Measurements from ENCODE around the gene DRC1.

The DRC1 gene

DNA sequence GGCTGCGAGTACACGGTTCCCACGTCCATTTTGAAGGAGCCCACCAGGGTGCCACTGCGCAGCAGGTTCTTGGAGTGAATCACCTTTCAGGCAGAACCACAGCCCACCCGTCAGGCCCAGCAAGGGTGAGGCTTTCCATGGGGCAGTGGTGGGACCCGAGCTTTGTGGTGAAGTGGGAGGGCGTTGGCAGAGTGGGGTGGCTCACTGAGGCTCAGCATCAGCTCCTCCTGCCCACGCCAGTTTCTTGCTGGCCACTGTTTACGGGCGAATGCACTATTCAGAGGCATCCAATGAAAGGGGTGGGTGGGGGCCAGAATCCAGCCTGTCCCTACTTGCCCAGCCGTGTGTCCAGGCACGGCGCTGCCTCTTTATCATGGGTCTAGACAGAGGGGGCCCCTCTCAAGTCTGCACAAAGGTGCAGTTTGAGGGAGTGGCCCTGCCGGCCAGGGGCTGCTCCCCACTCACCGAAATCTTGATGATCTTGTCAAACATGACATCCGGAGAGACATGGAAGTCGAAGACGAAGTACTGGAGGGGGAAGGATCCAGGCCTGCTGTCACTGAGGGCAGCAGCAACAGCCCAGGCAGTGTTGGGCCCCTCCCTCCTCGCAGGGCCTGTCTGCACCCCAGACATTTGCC, 87.6 kb downstream of the DRC1 start:
- DNase-seq (ENCODE audit: low read depth in 2 of 3, low spot score in 1 of 3), result no peak

GRCh38 chr2:26491563-26492167, 89.9 kb downstream of the DRC1 start:
- no peak for DNase-seq (ENCODE audit: low read depth in 2 of 3, low spot score in 1 of 3)

- DNase-seq (ENCODE audit: low read depth in 2 of 3, low spot score in 1 of 3), result no peak
These were observed 91.2 kb downstream of the DRC1 start for GRCh38 chr2:26492749-26493515.

GRCh38 chr2:26493566-26493965, 91.8 kb downstream of the DRC1 start:
- DNase-seq (ENCODE audit: low read depth in 2 of 3, low spot score in 1 of 3), result no peak

DNA sequence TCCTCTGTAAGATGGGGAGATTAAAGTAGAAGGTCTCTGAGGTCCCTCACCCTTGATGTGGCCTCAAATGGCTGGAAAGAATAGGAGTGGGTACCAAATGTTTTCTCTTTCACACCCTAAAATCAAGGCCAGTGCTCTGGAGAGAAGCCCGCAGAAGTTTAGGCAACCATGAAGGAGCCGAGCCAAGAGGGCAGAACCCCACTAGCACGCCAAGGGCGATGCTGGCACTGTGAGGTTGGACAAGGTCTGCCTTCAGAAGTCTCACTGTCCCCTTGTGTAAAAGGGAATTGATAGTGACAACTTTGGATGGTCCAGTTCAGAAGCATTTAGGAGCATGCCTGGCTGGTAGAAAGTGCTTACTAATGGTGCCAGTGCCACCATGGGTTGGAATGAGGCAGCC, 92.5 kb downstream of the DRC1 start:
- no peak for DNase-seq (ENCODE audit: low read depth in 2 of 3, low spot score in 1 of 3)

GRCh38 chr2:26494891-26495290, 93.2 kb downstream of the DRC1 start:
- no peak for DNase-seq (ENCODE audit: low read depth in 2 of 3, low spot score in 1 of 3)

DNA sequence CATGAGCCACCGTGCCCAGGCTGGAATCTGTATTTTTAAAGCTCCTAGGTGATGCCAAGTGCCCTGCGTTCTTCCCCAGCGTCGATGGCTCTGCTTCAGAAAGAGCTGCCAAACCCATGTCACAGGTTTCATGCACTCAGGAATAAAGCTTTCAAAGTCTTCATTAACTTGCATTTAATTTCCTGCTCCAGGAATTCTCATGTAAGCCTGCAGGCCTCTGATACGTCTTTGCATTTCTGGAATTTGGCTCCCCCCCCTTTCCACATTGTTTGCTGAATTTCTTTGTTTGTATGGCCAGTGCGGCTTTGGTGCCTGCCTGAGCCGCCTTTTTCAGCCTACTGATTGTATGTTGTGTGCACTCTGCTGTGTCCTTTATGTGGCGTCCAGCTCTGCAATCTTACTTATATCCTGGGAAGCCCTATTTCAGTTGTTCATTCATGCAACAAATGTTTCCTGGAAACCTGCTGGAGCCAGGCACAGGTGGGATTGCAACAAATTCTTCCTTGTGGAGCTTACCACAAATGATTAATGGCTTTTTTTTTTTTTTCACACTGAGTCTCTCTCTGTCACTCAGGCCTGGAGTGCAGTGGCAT, 94.1 kb downstream of the DRC1 start:
- DNase-seq (ENCODE audit: low read depth in 2 of 3, low spot score in 1 of 3), result no peak

- DNase-seq (ENCODE audit: low read depth in 2 of 3, low spot score in 1 of 3), result no peak
These were observed 98.7 kb downstream of the DRC1 start for GRCh38 chr2:26500406-26500805.

DNA sequence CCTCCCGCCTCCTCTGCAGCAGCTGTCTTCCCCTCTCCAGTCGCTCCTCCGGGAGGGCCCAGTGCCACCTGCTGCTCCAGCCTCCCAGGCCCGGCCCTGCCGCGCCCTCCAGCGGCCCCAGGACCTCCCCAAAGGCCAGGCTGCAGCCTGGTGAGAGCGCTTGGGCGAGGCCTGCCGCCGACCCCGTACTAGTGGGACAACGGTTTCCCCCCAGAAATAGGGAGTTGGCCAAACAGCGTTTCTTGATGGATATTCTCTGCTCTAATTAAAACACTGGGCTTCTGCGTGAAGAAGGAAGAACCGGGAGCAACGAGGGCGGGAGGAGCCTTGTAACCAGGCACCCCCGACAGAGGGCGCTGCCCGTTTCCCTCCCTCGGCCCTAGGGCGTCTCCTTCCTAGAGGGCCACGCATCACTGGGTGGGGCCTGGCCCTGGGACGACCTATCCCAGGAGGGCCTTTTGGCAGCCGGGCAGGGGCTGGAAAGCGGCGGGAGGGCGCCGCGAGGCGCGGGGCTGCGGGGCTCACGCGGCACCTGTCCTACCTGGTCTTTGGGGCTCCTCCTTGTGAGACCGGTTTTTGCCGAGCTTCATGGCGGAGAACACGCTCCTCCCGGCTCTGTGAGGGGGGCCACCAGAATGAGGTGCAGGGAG, 101.6 kb downstream of the DRC1 start:
- peak; percentile 78 to 85 (median 85) for DNase-seq (ENCODE audit: low read depth in 2 of 3, low spot score in 1 of 3)

DNA sequence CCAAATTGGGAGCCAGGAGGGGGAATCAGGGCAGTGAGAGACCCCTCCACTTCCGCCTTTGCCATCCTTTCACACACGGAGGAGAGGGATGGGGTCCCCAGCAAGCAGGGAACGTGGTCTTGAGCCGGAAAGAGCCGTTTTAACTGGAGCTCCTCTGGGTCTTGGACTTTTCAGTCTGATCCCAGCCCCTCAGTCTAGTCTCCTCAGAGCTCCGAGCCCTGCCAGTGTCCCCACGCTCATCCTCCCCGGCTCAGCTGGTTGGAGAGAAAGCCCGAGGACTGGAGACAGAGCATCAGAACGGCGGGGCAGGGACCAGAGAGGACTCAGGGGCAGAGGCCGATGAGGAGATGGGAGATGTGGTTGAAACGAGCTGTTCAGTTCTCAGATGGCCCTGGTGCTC, 102.3 kb downstream of the DRC1 start:
- DNase-seq (ENCODE audit: low read depth in 2 of 3, low spot score in 1 of 3), result no peak

DNA sequence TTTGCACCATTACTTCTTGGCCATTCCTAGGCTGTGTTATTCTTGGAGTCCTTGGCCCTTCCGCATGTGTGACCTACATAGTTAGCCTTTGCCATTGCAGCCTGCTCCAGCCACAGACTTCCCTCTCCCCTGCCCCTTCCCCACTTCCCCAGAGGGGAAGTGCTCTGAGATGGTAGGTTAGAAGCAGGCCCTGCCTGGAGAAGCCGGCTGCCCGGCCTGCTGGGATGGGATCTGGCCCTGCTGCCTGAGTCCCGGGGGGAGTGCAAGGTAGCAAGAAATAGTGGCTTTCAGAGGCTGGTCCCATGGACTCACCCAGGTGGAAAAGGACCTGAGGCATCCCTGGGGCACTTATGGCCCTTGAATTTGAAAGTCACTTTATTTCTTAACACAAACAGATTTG, 104.6 kb downstream of the DRC1 start:
- no peak for DNase-seq (ENCODE audit: low read depth in 2 of 3, low spot score in 1 of 3)
